Prostate gland (tissue), 2 donors: ENCODE measurements around the gene CD1E. TPM values are rescaled to one million over a fixed set of nuclear protein-coding genes. Genes with fewer than 3 reads are reported as not detected.

Experiments used
- DNase-seq: peaks from one replicate; pipeline ENCODE4 v3.0.0-alpha.2; 2019; ENCODE audit warnings: low spot score
- H3K27ac ChIP-seq, 2 donors: fragments of 200-600 bp; sonication (generic); 2 replicates each; pipeline ENCODE4 v1.5.1; 2017 to 2019
- H3K27me3 ChIP-seq: fragments of 200-600 bp; sonication (generic); replicated peaks from 2 replicates; pipeline ENCODE4 v1.5.1; 2019; ENCODE audit not compliant: insufficient read depth
- H3K36me3 ChIP-seq, 2 donors: fragments of 200-600 bp; sonication (generic); 1 replicate in 1 of 2; 2 replicates in 1 of 2; pipeline versions ENCODE4 v1.5.1 to v1.8.1; 2017 to 2019
- H3K4me1 ChIP-seq: fragments of 200-600 bp; sonication (generic); replicated peaks from 2 replicates; pipeline ENCODE4 v1.5.1; 2019
- H3K4me3 ChIP-seq, 2 donors: fragments of 200-600 bp; sonication (generic); 2 replicates each; pipeline ENCODE4 v1.5.1; 2017 to 2019
- H3K9me3 ChIP-seq: fragments of 200-600 bp; sonication (generic); 2 replicates; pipeline ENCODE4 v1.5.1; 2017
- POLR2A ChIP-seq: fragments of 450-650 bp; IDR thresholded peaks from one replicate; pipeline ENCODE4 v1.6.1; 2016; ENCODE audit warnings: antibody characterized with exemption, mild to moderate bottlenecking
- POLR2AphosphoS5 ChIP-seq: sonication (generic); formaldehyde crosslinking; IDR thresholded peaks from one replicate; pipeline ENCODE4 v1.6.1; 2017; ENCODE audit warnings: antibody characterized with exemption
- WGBS: methylation state at CpG from one replicate; pipeline ENCODE4 v1.1.5; 2018; 5-methylcytosine and 5-hydroxymethylcytosine counted together
- intact Hi-C: fragments of 100-400 bp; cut with DNase I; formaldehyde crosslinking; loops from one replicate; pipeline ENCODE4 v1.14.2; 2022
- total RNA-seq, 2 donors: library from RNA; depleted of rRNA; stranded (reverse); fragments of >200 nt; gene quantifications; one replicate each; pipeline ENCODE4 v1.1.0, GENCODE V29; 2016
- TF ChIP-seq, protein P1 (sequence below), 4 experiments: fragments of 200-600 bp in 2 of 4; fragments of 450-650 bp in 2 of 4; sonication (generic) in 2 of 4; IDR thresholded peaks; 1 replicate in 3 of 4; 2 replicates in 1 of 4; pipeline ENCODE4 v1.5.1; 2016 to 2019; ENCODE audit warnings: antibody characterized with exemption in 4 of 4, mild to moderate bottlenecking in 2 of 4, moderate library complexity in 2 of 4

The CD1E gene
- 1 to 10 TPM in 1 of 2 donors, under 1 TPM in 1; 0.23 to 1.2 TPM for total RNA-seq

DNA sequence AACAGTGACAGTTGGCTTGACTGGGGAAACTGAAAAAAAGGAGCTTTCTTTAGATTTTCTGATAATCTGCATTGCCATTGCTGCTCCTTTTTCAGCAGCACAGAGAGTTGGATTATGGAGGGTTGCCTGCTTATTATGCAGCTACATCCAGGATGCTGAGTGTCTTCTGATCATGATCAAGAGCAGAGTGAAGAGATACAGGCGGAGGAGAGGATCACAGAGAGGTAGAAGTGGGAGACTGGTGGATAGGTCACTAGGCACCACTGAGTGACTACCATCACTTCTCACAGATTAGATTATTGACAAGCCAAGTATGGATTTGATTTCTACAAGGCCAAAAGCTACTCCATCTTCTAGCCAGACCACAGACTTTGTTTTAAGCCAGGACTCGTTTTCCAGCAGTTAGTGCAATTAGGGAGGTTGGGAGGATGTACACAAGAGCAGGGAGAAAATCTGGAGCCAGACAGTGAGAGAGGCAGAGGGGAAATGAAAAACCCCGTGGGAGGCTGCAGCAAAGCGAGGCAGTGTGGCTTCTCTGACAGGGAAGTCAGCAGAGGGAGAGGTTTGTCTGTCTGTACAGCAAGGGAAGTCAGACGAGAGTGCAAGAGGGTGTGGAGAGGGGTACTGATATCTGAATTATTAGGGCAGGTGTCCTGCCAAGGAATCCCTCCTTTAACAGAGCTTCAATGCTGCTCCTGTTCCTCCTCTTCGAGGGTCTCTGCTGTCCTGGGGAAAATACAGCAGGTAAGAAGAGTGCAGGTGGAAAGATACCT is at the start of gene CD1E:
Gene CD1E, plus strand, starts transcription at position 592 of the 773 bp plus-strand sequence. Its CDS starts 95 bp downstream, at position 687.
- intact Hi-C loops: no loop called here
- no peaks in the 10 kb centered on the region for H3K9me3 ChIP-seq
- no peak for DNase-seq
- no peak for TF ChIP-seq POLR2A
- no peak for TF ChIP-seq POLR2AphosphoS5
- TF ChIP-seq, protein P1, sequence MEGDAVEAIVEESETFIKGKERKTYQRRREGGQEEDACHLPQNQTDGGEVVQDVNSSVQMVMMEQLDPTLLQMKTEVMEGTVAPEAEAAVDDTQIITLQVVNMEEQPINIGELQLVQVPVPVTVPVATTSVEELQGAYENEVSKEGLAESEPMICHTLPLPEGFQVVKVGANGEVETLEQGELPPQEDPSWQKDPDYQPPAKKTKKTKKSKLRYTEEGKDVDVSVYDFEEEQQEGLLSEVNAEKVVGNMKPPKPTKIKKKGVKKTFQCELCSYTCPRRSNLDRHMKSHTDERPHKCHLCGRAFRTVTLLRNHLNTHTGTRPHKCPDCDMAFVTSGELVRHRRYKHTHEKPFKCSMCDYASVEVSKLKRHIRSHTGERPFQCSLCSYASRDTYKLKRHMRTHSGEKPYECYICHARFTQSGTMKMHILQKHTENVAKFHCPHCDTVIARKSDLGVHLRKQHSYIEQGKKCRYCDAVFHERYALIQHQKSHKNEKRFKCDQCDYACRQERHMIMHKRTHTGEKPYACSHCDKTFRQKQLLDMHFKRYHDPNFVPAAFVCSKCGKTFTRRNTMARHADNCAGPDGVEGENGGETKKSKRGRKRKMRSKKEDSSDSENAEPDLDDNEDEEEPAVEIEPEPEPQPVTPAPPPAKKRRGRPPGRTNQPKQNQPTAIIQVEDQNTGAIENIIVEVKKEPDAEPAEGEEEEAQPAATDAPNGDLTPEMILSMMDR (IDR thresholded peaks at IDR 0.05): no peak
- no peak within 1 kb of the TSS for H3K4me3 ChIP-seq
- H3K27me3 ChIP-seq: no peaks in the 10 kb centered on the region
- no peaks in the 10 kb centered on the region for H3K36me3 ChIP-seq
- no peak within 1 kb of the TSS for H3K27ac ChIP-seq
- H3K4me1 ChIP-seq: no peaks in the 10 kb centered on the region
- 50% methylated on average over 6 of the region's 6 CpGs for WGBS

DNA sequence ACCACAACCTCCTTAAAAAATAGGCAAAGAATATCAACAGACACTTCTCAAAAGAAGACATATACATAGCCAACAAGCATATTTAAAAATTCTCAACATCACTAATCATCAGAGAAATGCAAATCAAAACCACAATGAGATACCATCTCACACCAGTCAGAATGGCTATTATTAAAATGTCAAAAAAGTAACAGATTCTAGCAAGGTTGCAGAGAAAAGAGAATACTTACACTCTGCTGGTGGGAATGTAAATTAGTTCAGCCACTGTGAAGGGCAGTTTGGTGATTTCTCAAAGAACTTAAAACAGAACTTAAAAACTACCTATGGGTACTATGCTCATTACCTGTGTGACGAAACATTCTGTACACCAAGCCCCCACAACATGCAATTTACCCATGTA is 43.1 kb upstream of the CD1E start:
- H3K27ac ChIP-seq: no peak overlapping the region
- H3K4me1 ChIP-seq: no peaks in the 10 kb centered on the region
- no peaks in the 10 kb centered on the region for H3K27me3 ChIP-seq
- intact Hi-C loops: no loop called here
- TF ChIP-seq, protein P1 (IDR thresholded peaks at IDR 0.05): no peak
- TF ChIP-seq POLR2A: no peak
- no peak for TF ChIP-seq POLR2AphosphoS5
- no peaks in the 10 kb centered on the region for H3K36me3 ChIP-seq
- DNase-seq: no peak
- WGBS: 70% methylated on average over 1 of the region's 1 CpG
- no peak overlapping the region for H3K4me3 ChIP-seq
- no peaks in the 10 kb centered on the region for H3K9me3 ChIP-seq

DNA sequence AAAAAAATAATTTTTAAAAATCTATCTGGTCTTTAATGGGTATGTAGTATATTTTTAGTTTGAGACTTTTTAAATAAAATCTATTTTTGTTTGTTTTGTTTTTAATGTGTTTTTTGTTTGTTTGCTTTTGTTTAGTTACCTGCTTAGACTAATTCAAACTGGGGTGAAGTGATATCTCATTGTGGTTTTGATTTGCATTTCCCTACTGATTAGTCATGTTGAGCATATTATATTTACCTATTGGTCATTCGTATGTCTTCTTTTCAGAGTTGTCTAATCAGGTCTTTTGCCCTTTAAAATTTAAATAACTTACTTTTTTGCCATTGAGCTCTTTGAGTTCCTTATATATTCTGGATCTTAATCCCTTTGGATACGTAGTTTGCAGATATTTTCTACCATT is 42.6 kb upstream of the CD1E start:
- no peak for DNase-seq
- no peaks in the 10 kb centered on the region for H3K36me3 ChIP-seq
- no peak overlapping the region for H3K4me3 ChIP-seq
- intact Hi-C loops: no loop called here
- WGBS: 86% methylated on average over 2 of the region's 2 CpGs
- H3K4me1 ChIP-seq: no peaks in the 10 kb centered on the region
- H3K9me3 ChIP-seq: no peaks in the 10 kb centered on the region
- no peak for TF ChIP-seq POLR2A
- TF ChIP-seq, protein P1 (IDR thresholded peaks at IDR 0.05): no peak
- no peak for TF ChIP-seq POLR2AphosphoS5
- no peaks in the 10 kb centered on the region for H3K27me3 ChIP-seq
- no peak overlapping the region for H3K27ac ChIP-seq

DNA sequence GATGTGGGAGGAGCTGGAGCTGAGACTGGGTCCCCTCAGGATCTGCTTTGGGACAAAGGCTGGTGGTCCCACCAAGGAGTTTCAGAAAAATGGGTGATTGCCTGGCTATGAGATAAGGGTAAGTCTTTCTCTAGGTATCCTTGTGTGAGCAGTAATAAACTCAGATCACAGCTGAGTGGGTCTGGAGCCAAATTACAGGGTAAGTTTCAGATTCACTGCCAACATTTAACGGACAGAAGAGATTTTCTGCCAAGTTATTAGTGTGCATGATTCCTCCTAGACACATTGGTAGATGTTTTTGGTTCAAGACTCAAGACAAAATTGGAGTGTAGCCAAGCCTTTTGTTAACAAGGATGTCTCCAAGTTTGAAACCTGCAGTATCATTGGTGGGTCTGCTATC is 29.8 kb upstream of the CD1E start:
- Histone ChIP-seq H3K4me1 (no peaks in the 10 kb centered on the region), H3K36me3 (no peaks in the 10 kb centered on the region), H3K27me3 (no peaks in the 10 kb centered on the region), H3K27ac (no peak overlapping the region), H3K4me3 (no peak overlapping the region), H3K9me3 (no peaks in the 10 kb centered on the region)
- no peak for DNase-seq
- WGBS: 71% methylated on average over 1 of the region's 1 CpG
- intact Hi-C loops: no loop called here
- no peak for TF ChIP-seq POLR2AphosphoS5
- TF ChIP-seq, protein P1 (IDR thresholded peaks at IDR 0.05): no peak
- TF ChIP-seq POLR2A: no peak

DNA sequence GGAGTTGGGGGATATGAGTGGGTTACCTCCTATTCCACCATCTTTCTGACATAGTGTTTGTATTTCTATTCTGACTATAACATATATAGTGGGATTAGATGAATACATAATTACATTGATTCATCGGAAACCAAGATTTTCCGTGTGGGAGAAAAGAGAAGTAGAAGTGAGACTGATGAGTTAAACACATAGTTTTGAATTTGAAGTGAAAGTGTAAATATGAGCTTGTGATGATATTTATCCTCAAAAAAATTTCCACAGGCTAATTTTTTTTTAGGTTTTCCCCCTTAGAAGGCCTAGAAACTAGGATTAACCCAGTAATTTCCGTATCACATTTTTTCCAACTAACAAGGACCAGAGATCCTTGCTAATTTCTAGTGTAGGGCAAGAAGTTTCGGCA is 29.3 kb upstream of the CD1E start:
- no peaks in the 10 kb centered on the region for H3K27me3 ChIP-seq
- DNase-seq: no peak
- no peak overlapping the region for H3K4me3 ChIP-seq
- intact Hi-C loops: no loop called here
- 84% methylated on average over 4 of the region's 4 CpGs for WGBS
- no peaks in the 10 kb centered on the region for H3K36me3 ChIP-seq
- no peaks in the 10 kb centered on the region for H3K4me1 ChIP-seq
- TF ChIP-seq POLR2AphosphoS5: no peak
- no peak for TF ChIP-seq POLR2A
- TF ChIP-seq, protein P1 (IDR thresholded peaks at IDR 0.05): no peak
- no peaks in the 10 kb centered on the region for H3K9me3 ChIP-seq
- H3K27ac ChIP-seq: no peak overlapping the region
